IMR-90 (cell line): Measurements from ENCODE around the gene RBMS3.

Experiments
- CTCF ChIP-seq: conservative IDR thresholded peaks from 2 replicates; pipeline ENCODE4 v1.5.1; 2012; ENCODE audit warnings: mild to moderate bottlenecking, low read depth, low read length, improper control_type of control experiment
- POLR2A ChIP-seq: IDR thresholded peaks from 2 replicates; pipeline ENCODE4 v1.6.1; 2012; ENCODE audit warnings: mild to moderate bottlenecking, low read depth, low read length
- RCOR1 ChIP-seq: IDR thresholded peaks from 2 replicates; pipeline ENCODE4 v1.6.1; 2012; ENCODE audit warnings: mild to moderate bottlenecking, low read length, improper control_type of control experiment; ENCODE audit not compliant: insufficient replicate concordance
- RFX5 ChIP-seq: IDR thresholded peaks from 2 replicates; pipeline ENCODE4 v1.8.0; 2012; ENCODE audit warnings: low read depth, mild to moderate bottlenecking, low read length, moderate library complexity
- SMC3 ChIP-seq: fragments of 150-350 bp; IDR thresholded peaks from 2 replicates; pipeline ENCODE4 v1.6.1; 2016; ENCODE audit warnings: low read depth, mild to moderate bottlenecking, antibody characterized with exemption, low read length, moderate library complexity
- USF2 ChIP-seq: fragments of 150-350 bp; IDR thresholded peaks from 2 replicates; pipeline ENCODE4 v1.6.1; 2017; ENCODE audit warnings: mild to moderate bottlenecking, antibody characterized with exemption, low read length, low read depth

GRCh38 chr3:29334706-29335105 lies 53.8 kb downstream of the RBMS3 start:
- no peak for TF ChIP-seq POLR2A
- TF ChIP-seq CTCF, result no peak
- TF ChIP-seq RFX5, result no peak
- no peak for TF ChIP-seq SMC3
- no peak for TF ChIP-seq RCOR1
- TF ChIP-seq USF2, result no peak
